NCI-H1930 (cell line): ENCODE measurements around the gene KLHL3.

Experiments
- DNase-seq, 2 experiments: peaks; one replicate each; lab custom pipeline; 2025; lab: John Stamatoyannopoulos, UW

KLHL3 gene

DNA sequence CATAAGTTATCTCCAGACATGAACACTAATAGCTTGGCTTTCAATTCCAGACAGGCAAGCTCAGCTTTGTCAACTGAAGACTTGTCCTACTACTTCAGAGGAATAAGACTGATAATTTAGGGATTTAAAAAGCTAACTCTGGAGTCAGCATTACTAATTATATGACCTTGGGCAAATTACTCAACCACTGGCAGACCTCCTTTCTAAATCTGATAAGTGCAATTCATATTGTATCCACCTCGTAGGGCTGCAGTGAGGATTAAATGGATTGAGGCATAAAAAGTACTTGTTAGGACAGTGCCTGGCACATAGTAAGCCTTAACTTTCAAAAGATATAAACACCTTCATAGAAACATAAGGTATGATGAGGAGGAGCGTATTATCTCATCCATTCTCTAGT is 104.4 kb downstream of the KLHL3 start:
- no peak for DNase-seq

DNA sequence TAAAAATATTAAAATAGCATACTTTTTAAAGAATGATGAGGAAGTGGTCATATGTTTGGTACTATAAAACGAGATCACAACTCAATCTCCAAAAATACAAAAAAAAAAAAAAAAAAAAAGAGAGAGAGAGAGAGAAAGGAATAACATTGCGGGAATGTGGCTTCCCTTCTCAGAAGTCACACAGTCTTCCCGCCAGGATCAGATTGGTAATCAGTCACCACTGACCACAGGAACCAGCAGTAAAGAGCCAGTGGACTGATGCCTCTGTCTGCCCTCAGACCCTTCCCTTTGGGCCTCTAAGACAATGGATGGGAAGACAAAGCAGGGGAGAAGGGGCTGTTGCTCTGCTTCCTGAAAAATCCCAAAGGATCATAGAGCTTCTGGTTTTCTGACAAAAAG is 104.9 kb downstream of the KLHL3 start:
- DNase-seq: no peak

DNA sequence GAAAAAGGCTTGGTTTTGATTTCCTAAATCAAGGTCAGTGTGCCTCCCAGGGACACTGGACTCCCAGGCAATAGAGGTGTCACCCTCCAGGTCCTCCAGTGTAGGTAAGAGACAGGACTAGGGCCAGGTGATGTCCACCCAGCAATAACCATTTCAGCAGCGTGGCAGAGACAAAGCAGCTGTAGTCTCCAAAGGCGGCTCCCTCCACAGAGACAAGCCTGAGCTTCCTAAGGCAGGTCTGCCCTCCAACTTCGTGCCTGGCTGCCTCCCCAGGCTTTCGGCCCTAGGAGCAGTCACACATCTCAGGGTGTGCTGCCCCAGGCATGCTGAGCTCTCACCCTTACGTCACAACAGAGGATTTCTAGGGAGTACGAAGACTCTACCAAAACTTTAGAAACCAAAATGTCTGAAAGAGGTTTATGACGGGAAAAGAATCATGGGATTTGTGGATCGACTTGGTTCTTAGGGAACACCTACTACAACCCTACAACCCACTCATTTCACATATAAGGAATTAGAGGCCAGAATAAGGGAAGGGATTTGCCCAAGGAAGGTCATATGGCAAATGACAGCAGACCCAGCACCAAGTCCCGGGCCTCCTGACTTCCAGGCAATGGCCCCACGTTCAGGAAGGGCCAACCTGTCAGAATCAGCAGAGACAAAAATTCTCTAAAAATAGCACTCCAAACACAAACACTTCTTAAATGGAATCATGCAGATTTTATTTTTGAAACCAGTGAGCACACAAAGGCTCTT is 105.5 kb downstream of the KLHL3 start:
- DNase-seq: no peak

DNA sequence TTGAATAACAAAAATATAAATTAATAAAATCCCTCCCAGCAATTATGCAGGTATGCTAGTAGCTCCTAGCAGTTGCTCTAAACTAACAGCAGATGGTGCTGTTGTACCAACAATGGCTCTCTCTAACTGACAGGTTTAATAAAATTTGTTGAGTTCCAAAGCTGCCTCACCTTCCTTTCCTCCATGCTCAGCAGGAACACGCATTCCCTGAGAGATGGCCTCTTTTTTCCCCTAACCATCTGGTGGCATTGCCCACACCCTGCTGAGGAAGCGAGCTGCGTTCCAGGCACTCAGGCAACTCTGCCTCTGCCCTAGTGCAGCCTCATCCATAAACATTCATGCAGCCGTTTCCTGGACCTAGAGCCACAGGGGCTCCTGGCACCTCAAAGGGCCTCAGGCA is 106.2 kb downstream of the KLHL3 start:
- peak in 1 of 2 experiments; percentile 35 for DNase-seq

DNA sequence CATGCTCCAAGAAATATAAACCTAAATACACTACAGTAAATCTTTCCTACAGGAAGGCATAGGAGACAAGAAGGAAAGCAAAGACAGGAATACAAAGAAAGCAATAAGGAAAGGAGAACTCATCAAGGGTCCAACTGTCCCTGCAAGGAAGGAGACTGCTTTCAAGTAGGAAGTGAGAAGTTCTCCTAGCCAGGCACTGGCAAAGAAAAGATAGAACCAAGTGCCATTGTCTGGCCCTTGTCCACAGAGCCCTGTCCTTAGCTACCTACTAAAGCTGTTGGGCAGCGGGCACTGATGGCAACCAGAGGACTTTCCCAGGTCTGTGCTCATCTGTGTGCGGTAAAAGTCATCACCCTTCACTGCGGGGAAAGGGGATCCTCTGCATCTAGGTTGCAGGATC is 108.2 kb downstream of the KLHL3 start:
- DNase-seq: no peak

DNA sequence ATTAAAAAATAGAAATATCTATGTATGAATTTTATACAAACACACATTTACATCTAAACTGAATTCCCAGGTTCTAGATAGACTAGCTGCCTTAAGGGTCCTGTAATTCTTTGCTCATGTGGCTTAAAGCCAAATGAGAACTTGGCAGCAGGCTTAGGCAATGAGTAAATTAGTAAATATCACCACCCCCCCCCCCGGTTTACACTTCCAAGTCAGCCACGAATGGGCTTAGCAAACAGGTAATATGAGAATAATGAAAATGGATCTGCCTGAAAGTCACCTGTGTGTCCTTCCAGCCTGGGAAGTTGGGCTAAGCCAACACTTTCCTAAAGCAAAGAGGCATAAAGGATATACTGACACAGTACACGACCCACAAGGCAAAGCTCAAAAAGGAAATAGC is 108.6 kb downstream of the KLHL3 start:
- no peak for DNase-seq

DNA sequence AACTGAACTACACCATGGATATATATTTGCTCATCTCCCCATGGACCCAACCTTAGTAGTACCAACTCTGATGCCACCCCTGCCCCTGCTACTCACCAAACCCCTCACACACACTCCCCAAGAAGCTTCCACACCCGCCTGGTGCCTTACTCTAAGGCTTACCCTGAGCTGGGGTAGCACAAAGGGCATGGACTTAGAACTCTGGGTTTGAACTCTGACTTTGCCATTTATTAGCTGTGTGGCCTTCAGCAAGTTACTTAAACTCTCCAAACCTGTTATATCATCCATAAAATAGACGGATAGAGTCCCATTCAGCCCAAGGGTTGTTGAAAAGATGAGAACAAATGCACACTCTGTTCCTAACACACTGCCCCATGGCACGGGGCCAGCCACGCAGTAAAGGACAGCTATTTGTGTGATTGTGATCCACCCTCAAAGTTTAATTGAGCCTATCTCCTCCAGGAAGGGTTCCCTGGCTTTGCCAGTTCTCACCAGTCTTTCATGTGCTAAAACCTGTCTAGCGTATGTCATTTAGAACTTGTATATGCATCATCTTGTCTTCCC is 111.0 kb downstream of the KLHL3 start:
- no peak for DNase-seq

DNA sequence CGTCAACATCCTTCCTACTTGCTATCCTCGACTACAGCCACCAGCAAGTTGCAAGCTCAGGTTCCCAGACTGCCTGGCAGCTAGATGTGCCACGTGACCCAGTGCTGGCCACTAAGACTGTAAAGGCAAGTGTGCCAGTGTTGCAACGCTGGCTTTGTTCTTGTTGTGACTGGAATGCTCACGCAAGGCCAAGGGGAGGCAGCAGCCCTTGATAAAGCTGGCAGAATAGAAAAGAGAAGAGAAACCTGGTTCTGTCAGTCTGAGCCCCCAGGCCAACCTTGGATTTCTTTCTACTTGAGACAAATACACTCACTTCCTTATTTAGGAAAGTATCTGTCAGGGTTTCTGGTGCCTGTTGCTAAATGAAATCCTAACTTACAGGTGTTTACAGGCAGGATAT is 113.0 kb downstream of the KLHL3 start:
- DNase-seq: no peak

DNA sequence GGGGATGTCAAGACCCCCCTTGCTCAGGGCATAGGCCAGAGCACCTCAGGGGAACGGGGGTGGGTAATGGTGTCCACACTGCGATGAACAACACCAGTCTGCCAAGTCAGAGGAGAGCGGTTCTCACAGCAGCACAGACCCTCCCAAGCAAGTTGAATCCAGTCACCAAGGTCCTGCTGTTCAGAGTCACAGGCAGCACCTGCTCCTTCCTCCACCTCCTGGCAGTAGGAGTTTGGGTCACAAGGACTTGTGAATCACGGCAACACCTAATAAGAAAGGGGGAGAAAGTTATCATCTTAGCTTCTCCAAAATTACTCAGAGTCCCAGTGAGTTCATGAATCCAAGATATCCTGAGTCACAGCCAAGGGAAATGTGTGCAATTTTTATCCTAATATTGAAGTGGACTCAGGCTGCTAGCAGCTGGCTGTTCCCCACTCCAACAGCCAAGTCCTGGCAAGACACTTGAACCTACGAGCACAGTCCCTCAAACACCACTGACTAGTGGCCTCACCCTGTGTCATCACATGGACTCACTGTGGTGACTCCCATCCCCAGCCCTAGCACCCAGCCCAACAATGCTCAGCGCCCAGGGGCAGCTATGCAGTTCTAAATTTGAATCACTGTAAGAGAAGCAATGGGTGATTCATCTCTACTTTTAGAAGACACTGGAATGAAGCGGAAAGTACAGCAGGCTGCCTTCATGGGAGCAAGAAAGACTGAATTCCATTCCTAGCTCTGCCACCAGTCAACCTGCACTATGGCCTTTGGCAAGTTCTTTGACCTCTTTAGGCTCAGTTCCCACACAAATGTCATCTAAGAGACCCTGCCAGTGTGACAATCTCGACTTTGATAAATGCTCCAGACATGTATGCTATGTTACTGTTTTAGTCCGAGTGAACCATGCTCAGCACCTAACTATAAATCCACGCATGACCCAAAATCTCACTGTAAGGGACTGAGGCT is 113.7 kb downstream of the KLHL3 start:
- no peak for DNase-seq

DNA sequence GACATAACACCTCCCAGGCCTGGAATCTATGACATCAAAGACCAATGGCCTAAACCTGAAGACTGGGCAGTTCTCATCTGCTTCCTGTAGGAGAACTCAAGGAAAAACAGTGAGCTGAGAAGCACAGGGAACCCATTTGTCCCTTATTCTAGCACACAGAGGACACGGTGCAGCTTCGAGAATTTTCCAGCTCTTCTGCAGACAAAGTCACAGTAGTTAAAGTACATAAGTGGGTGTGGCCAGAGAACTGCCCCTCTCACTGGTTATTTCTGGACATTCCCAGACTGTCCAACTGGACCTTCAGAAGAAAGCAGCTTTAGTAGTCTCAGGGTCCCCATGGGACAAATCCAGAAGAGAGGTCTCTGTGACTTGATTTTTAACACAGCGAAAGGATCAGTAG is 114.6 kb downstream of the KLHL3 start:
- DNase-seq: no peak

DNA sequence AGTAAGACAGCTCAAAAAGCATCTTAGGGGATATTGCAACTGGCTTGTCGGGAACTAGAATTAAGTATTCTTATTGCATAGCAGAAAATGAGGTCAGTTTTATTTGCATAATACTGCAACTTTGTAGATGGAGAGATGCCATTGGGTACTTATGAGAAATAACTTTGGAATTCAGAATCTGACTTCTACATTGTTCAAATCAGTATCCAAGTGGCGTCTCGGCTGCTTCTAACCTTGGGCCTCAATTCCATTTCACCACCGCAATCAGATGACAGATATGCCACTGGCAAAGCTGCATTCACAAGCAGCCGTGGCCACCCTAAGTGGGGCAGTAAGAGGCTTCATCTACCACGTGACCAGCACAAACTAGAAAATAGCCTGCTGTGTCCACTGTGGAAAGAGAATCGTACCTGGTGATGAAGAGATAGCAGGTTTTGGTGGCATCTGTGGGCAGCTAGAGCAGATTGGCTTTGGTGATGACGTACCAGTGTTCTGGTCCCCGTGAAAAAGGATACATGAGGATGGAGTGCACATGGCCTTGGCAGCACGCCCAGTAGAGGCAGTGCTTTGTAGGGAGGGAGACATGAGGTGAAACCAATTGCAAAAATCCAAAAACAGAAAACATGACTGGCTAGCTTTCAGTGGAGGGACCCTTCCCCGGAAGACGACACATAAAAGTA is 116.6 kb downstream of the KLHL3 start:
- DNase-seq: no peak

DNA sequence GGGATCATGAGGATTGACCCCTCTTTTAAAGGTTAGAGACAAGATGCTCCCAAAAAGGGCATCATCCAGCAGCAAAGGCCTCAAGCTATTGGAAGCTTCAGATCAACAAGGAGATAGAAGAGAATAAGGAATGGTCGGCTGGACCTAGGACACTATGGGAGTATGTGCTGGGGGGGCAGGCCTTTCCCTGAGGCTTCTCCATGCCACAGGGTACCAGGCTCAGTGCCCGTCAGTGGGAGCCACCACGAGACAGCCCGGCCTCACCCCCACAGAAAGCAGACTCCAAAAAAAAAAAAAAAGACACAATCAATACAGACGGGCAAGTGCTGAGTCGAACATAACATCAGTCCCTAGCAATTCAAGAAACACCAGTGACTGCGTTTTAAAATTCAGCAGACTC is 117.4 kb downstream of the KLHL3 start:
- no peak for DNase-seq

DNA sequence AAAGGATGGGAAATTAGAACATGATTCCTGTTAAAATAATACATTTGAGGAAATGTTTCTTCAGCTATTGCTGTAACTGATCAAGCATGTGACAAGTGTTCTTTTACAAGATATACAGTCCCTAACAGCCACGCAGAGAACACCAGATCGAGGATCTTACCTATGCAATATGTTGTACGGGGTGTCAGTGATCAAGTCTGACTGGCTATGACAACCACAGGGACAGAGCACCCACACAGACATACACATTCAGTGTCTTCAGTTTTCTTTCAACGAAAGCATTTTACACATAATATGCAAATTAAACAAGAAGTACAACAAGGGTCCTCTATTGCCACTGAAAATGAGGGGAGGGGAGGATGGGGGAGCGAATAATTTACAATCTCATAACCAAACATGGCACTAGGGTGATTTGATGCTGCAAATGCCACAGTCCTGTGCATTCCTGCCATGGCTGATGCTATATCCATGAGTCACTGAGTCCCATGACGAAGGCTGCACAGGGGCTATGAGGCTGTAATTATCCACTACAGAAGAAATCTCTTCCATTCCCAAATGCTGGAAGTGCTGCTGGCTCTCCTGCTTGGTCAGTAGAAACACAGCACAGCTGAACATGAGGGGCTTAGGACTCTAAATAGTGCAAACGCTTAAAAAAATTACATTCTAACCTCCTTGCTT is 118.2 kb downstream of the KLHL3 start:
- DNase-seq: no peak

DNA sequence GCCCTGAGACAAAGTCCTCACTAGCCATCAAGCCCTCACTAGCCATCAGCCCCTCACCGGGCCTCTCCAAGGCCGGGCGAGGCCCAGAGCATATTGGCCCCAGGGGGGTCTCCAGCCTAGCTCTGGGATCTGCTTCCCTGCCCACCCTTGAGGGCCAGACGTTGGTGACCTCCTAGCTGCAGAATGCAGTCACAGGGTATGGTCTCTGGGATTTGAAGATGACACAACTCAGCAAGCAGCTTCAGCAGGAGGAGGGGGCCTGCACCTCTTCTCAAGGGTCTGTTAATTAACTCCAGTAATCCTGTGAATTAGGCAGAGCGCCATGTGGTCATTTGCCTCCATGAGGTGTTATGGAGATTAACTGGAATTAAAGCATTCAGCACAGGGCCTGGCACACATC is 119.8 kb downstream of the KLHL3 start:
- no peak for DNase-seq

DNA sequence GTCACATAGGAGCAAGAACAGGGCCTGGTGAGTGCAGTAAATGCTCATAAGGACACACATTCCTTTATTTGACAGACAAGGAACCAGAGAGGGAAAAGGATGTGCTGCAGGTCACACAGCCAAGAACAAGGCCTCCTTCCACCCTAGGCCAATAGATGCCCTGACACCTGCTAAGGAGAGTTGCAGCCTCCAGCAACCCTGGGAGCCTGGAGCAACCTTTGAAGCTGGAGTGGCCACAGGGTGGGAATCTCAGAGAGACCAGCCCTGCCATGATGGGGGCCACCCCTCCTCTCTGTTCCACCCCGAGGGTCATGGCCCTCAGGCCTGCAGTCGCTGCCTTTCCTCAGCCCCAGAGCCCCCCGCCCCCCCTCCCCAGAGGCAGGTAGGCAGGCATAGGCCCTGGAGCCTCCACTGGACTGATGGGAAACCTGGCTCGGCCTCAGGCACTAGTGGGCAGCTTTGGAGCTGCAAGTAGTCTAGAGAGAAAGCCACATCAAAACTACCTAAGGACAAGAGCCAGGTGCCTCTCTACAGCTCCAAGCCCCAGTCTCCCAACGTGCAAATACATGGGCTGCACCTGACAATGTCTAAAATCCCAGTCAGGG is 120.6 kb downstream of the KLHL3 start:
- no peak for DNase-seq

DNA sequence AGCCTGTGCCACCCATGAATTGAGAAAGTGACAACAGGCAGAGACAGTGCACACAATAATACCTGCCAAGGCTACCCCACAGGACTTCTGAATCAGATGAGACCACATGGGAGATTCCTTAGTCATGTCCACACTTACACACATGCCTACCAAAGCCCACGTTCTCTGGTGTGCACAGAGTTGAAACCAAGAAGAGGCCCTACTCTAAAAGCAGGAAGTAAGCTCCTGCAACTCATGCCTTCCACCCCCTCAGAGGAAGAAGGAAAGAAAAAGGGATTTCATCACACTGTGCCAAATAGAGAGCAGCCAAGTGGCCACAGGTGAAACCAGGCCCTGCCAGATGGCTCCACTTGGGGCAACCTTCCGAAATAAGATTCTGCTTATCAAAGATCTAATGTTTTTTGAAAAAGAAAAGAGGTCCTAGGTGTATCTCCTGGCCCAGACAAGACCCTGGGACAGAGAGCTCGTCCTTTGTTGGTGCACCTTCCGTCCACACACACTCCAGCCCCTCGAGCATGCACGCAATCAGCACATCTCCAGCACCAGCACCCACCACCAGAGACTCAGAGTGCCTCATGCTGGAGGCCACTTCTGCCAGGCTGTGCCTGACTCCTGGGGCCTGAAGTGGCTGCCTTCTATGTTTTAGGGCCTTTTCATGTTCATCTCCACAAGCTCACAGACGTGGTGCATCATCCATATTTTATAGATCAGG is 122.2 kb downstream of the KLHL3 start:
- DNase-seq: no peak

DNA sequence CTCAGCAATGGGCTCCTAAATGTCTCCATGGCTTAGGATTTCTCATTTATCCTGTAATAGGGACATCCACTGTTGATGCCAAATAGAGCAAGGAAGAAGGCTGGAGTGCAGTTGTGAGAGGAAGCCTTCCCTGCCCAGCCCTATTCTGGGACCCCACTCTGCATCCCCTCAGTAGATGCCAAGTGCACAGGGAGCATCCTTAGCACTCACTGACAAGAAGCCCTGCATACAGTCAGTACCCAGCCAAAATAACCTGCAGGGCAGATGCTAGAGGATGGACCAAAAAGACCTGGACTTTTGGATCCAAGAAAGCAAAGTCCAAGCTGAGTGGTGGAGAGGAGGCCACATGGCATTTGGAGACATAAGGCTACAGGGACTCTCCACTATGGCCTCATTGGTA is 123.3 kb downstream of the KLHL3 start:
- DNase-seq: no peak

DNA sequence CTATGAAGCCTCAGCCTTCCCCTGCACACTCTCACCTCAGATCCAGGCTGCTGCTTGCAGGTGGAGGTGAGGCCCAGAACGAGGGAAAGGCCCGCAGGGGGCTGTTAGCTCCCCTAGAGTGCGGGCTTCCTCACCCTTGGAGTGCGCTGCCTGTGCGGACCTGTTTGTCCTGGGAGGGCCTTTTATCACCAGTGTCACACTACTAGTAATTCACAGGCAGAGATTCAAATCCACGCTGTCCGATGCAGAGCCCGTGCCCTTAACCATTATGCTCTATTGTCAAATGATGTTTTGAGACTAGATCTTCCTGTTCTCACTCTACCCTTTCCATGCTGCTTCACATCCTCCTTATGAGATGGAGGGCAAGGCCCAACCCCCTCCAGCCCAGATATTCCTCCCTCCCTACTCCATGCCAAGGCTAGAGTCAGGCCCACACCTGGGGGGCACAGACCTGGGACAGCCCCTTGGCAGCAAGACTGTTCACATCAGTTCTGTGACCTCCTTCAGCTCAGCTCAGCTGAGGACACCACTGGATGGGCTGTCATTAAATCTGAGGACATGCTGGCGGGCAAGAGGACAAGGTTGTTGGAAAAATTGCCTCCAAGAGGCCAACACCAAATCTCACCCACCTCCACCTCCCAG is 124.0 kb downstream of the KLHL3 start:
- DNase-seq: no peak

DNA sequence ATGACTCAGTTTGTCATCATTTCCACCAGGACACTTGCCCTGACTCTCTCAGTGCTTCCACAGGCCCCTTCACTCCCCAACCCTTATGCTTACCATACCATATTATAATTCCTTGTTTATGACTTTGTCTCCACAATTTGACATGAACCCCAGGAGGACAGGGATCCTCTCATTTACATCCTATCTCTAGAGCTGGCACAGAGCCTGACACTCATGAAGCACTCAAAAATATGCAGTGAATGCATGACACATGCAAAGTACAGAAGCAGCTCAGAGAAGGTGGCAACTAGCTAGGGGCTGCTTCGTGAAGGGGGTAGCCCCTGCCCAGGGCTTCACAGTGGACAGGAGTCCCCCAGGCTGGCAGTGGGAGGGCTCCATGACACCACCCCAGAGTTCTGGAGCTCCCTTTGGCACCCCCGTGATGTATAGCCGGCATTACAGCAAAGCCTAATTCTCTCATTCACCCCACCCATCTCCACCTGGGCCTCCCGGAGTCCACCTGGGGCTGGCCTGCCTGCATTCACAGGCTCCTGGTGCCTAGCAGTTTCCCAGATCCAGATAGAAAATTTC is 124.8 kb downstream of the KLHL3 start:
- no peak for DNase-seq

DNA sequence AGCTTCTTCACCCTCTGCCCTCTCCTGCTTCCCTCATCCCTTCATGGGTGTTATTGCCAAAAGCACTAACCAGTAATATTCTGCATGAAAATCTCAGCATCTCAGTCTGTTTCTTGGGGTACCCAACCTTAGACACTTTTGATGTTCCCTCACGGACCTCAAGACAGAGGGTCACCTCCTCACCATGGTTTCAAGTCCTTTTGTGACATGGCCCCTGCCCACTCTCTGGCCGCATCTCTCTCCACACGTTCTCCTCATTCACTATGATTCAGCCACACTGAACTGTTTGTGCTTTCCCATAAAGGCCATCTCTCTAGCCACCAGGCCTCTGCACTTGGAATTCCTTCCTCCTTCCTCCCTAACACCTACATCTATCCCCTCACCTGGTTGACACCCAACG is 125.3 kb downstream of the KLHL3 start:
- no peak for DNase-seq
